NB4 (cell line): Measurements from ENCODE around the gene MAD1L1.

Experiments
- CTCF ChIP-seq: IDR thresholded peaks from one replicate; pipeline ENCODE4 v1.5.1; 2012; ENCODE audit warnings: low read depth, low read length
- POLR2A ChIP-seq: IDR thresholded peaks from 2 replicates; pipeline ENCODE4 v1.6.1; 2011; ENCODE audit warnings: mild to moderate bottlenecking; ENCODE audit not compliant: insufficient read length; ENCODE audit errors: extremely low read depth

DNA sequence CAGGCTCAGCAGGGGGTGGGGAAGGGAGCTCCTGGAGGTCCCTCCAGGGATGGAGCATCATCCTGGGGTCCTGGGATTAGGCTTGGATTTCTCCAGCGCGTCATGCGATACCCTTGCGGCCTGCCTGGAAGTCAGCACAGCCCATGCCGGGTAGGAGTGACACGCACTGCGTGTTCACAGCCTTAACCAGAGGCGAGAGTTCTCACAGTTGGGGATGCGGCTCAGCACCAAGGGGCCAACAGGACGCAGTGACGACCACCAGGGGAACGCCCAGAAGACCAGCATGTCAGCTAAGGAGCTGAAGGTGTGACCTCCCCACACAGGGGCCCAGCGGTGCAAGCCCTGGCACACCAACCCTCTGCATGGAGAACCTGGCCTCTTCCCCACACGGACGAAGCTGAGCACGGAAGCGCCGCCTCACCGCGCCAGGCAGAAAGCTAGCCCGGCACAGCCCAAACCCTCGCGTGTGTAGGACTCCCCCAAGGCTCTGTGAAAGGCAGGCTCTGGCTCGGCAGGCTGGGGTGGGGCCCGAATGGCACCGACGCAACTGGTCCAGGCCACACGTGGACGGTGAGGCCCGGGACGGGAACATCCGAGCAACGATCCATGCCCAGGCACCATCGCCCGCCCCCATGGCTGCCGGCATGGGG, 364.1 kb downstream of the MAD1L1 start:
- TF ChIP-seq POLR2A (no peak), CTCF (no peak)
